Measurements from ENCODE around the gene GPC6.

The GPC6 gene

DNA sequence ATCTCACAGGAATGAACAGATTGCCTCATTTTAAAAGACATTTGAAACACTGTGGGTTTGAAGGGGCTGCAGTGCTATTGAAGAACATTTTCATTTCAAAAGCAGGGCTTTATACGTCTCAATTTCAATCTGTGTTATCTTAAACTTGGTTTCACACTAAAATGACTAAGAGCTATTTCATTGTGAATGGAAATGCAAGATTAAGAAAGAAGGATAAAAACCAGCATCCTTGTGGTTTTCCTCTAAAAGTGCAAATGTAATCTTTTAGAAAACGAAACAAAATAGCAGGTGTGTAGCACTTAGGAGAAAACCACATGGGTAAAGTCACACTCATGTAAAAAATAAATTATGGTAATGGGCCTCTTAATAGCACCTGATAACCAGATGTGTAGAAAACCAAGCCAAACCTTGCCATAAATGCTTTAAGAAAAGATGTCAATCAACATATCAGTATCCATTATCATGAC, 397.7 kb downstream of the GPC6 start:
- no peak for DNase-seq

DNA sequence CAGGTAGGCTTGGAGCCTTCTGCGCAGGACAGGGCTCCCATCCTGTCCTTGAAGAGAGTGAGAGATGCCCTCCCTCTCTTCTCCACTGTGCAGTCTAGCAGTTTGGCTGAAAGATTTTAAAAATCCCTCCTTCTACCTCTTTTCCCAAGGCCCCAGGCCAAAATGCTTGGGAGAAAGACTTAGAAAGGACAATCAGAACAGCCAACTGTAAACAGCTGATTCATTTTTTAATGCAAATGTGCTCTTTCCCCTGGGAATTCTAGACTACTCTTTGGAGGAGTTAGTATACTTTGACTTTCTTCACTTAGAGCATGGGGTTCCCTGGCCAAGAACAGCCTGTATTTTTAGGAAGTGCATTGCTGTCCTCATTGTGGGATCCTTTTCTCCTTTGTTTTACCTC, 398.9 kb downstream of the GPC6 start:
- DNase-seq, result no peak

DNA sequence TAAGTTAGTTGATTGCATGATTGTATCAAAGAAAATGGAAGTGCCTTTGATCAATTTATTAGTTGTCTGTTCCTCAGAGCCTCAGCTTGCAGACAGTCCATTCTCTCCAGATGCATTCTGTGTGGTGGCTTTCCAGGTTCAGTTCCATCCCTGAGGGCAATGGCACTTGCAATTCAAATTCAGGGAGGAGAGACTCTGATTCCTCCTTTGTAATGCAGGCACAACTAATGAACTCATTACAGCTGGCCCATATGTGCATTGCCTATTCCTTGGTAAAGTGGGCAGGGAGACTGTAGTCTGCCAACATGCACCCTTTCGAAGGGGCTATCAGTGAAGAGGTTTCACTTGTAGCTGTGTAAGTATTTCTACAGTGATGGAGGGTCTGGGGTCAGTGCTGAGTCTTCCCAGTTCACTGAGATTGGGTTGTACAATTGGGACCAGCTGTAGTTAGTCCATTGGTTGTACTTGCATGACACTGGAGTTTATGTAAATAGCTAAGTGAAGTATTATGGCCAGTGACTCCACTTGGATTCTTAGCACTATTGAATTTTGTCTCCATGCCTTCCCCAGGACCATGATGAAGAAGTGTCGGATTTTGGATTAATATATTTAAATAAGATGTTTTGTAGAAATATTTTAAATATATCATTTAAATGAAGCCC, 401.7 kb downstream of the GPC6 start:
- DNase-seq, result no peak

DNA sequence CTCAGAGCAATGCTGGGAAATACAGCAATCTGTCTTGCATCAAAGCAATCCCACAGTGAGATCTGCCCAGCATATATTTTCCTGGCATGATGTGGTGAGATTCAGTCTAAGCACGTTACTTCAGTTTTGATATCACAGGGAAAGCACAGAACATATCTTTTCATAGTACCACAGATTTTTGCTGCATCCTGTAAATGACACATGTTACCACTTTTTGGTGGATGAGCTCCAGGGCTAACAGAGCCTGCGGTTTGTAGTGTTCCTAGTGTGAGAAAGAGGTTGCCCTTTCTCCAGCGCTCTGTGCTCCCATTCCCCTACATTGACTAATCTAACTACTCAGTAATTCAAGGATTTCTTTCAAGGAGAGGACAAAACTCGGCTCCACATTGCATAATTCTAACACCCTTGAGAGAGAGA, 409.0 kb downstream of the GPC6 start:
- no peak for DNase-seq

DNA sequence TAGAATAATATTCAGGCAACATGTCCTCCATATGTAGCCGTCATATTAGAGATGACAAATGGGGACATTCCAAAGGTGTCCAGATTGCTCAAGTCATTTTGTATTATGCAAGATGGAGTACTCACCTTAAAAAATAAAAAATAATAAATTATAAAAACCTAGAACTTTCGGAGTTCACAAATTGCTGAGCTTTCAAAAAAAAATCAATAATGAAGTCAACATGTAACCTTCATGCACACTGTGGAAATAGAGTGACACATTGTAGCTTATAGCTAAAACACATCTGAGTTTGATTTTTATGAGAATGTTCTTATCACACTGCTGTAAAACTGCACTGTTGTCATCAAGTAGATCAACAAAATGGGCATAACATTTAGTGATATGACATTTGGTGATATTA, 411.2 kb downstream of the GPC6 start:
- no peak for DNase-seq

DNA sequence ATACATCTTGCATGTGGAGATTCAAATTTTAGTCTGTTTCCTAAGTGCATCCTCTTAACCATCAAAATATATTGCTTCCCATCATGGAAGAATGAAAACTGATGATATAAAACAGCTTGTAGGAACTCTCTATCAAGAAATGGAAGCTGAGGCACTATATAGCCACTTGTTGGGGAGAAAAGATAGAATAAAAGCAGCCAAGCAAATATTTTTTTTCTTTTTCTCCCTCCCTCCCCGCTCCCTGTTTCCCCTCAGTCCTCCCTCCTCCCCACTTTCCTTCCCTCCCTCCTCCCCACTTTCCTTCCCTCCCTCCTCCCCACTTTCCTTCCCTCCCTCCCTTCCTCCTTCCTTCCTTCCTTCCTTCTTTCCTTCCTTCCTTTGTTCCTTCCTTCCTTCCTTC, 413.8 kb downstream of the GPC6 start:
- DNase-seq, result no peak

DNA sequence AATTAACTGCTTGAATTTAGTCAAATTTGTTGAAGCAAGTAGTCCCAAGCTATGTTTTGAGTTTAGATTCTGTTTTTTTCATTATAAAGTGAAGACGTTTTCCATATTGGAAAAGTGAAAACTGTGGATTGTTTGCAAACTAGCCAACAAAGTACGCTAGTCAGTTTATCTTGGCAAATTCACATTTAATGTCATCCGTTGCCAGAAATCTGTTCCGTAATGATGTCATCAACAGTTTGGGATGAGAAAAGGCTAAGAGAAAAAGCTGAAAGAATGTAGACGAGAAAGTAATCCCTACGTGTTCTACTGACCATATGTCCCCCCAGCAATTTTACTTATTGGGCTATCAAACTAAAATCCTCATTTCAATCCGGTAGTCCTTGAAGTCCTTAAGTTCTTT, 419.6 kb downstream of the GPC6 start:
- DNase-seq, result no peak

DNA sequence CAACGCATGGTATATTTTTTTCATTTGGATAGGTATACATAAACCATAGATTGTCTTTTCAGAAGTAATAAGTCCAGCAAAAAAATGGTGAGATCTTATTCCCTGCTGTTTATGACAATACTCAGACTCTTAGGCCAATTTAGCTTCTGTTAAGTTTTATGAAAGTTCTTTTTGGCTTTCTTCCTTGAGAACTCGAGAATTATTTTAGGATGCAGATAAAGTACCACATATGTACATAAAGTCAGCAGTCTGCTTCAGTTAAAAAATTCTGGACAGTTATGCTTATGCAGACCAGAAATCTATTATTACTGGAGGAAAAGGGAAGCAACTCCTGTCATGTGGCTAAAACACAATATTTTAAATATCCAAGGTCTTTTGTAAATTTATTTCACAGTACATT, 422.9 kb downstream of the GPC6 start:
- no peak for DNase-seq

DNA sequence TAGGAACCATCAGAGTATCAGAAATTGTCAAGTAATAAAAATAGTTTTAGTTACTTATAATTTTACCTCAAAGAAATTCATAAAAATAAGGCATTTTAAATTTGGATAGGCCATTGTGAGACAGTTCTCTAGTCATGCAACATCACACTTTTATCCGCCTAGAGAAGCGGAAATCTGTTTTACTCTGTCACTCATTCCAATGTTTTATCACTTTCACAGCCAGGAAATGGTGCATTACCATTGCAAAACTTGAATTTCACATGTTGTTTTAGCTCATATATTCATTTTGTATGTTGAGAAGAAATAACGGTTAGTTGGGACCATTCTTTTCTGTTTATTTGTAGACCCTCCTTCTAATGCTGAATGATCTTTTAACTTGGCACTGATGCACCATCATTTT, 427.2 kb downstream of the GPC6 start:
- no peak for DNase-seq

DNA sequence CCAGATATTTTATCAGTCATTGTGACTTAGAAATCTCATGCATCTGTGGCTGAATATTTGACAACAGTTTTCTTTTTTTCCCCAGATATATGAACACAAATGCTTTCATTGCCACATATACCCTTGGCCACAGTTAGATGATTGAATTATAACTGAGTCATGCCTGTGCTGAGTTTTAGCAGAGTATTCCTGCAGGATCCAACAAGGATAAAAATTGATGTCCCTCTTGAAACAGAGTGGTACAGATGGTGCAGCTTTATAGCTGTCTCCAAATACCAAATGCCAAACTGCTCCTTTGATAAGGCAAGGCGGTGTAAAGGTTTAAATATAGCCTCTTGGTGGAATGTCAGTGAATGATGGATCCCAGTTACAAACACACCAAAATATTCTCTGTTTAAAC, 428.5 kb downstream of the GPC6 start:
- no peak for DNase-seq

DNA sequence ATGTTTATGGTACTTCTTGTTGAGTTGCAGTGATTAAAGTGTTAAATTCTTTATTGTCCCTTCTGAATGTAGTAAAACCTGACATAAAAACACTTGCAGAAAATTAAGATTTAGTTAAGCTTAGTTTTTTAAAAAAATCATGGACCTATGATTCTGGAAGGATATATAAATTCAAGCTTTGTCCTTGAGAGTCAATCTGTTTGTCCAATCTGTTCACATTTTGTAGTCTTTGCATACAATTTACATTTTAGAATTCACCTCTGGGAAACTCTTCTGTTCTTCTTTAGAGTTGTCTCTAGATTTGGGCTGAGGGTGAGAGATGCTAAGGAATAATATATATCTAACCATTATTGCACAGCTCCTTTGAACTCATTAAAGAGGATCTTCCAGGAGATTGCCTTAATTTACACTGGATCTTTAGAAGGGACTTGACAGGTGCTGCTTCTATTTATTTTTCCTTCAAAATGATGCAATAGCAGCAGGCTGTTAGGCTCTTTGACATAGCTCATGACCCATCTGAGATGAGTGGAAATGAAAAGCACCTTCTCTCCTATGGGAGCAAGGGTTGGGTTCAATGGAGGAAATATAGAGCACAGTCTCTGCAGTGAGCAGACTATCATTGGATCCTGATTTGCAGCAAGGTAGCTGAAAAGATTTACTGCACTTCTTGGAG, 433.9 kb downstream of the GPC6 start:
- DNase-seq, result no peak

DNA sequence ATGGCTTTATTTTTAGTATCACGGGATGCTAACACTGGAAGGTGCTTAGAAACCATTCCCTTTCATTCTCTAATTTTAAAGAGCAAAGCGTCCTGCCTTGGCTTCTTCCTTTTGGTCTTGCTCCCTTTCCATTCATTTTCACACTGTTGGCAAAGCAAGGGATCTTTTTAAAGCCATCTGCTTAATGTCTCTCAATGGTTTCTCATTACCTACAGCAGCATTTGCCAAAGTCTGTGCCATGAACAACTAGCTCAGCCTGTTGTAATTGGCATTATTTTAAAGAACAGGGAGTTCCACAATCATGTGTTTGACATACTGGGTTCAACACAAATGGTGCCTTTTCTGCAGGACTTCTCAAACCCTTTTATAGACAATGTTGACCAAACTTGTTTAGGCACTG, 444.3 kb downstream of the GPC6 start:
- no peak for DNase-seq

DNA sequence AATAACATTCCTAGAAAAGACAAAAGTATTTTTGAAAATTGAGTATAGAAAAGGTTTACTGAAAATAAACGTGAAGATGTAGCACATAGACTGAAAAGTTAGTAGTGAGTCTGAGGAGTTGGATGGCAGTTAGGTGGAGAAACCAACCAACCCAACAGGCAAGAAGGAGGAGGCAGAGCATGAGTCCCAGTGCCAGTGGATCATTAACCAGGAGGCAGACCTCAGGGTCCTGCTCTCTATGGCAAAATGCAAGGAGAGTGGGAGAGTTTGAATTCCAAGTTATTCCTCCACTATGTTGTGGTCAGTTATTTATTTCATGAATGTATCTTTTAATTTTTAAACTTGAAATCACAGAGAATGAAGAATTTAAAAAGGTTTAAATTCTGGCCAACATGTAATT, 446.4 kb downstream of the GPC6 start:
- no peak for DNase-seq

DNA sequence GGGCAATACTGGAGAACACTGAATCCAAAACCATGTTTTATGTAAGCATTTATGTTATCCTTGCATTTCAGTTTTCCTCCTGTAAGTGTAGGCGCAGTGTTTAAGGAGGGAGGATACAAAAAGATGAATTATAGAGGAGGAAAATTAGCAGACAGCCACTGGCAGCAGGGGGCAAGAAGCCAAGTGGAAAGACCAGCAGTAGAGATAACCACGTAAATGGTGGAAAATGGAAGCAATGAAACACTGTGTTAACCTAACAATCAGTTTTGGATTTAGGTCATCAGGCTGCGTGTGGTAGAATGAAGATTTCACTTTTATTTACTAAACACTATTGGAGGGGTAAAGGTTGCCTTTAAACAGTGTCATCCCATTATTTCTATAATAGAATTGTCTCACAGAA, 447.3 kb downstream of the GPC6 start:
- DNase-seq, result no peak

DNA sequence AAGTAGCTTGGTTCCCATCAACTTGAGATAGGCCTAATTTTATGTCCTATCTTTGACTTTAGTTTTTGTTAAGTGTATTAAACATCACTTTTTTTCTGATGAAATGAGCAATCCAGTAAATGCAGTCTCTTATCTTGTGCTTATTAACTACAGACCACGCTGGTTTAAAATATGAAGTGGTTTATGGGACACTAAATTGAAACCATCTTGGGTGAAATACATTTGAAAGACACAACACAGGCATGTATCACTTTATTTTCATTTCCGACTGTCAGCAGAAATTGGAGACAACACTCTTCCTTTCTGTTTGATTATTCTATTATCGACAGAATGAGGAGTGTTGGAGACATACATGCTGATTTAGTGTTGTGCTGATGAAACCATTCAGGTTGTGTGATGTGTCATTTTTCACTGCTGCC, 447.7 kb downstream of the GPC6 start:
- DNase-seq, result no peak

DNA sequence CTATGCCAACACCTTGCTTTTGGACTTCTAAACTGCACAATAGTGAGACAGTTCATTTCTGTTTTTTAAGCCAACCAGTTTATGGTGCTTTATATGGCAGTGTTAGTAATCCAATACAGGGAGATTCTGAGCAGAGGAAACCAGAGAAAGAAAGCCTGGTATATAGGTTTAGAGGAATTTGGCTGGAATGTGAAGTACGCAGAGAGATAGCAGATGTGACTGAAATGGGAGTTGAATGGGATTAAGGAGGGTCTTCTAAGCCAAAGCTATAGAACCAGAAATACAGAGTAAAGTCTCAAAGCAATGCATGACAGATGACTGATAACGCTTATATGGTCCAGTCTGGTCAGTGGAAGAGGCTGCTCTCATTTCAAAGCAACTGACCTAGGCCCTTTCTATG, 453.7 kb downstream of the GPC6 start:
- DNase-seq, result no peak

DNA sequence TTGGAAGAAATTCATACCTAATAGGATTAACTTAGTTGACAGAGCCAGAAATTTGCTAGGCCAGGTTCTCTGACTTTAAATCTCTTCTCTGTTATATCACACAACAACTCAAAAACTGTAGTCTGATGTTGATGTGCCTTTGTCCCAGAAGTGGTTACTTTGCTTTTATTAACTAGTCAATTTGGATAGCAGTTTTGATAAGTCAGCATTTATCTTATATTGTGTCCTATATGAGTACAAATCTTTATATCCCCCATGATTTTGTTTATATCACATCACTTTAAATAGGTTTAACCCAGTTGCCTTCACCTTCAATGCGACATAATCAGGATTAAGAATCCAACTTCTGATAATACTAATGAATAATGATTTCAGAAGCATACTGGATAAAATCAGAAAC, 459.3 kb downstream of the GPC6 start:
- DNase-seq, result no peak

DNA sequence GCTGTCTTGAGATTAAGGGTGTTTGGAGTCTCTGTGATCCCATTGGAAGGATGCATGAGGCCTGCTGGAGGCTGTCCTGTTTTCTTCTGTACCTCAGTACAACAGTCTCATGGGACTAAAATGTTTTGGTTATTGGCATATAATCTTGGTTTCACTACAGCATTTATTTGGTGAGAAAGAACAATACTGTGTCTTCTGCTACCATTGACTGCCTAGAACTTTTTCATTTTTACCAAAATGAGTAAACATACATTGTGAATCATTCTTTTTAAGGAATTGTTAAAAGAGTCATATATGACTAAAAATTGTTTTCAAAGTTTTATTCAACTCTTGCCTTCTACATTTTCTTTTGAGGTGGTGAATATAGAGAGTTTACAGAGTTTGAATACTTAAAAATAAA, 459.8 kb downstream of the GPC6 start:
- no peak for DNase-seq

DNA sequence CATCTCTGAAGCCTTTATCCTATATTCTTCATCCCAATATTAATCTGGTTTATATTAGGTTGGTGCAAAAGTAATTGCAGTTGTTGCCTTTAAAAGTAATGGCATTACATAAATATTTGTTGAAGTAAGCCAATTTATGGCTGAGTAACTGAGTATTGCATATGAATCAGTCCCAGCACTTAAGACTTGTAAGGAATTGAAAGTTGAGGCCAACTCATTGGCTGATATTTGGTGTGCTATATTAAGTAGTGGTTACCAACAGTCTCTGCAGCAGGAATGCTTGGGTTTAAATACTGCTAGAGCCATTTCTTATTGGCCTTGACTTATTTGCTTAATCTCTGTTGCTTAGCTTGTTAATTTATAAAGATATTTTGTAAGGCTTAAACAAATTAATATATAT, 460.7 kb downstream of the GPC6 start:
- DNase-seq, result no peak

DNA sequence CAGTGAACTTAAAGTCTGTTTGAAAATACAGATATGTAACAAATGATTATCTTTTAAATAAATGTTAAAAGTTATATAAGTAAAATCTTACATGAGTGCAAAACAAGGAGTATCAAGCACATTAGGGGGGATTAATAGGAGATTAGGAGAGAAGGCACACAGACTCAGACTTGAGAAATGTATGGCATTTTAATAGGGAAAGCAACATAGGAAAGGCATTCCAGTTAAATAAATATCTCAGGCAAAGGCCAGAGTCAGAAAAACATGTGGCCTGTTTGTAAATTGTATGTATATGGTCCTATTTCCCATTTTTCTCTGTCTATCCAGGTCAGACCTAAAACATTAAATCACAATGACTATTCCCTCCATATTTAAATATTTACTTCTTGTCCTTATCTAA, 462.7 kb downstream of the GPC6 start:
- no peak for DNase-seq

DNA sequence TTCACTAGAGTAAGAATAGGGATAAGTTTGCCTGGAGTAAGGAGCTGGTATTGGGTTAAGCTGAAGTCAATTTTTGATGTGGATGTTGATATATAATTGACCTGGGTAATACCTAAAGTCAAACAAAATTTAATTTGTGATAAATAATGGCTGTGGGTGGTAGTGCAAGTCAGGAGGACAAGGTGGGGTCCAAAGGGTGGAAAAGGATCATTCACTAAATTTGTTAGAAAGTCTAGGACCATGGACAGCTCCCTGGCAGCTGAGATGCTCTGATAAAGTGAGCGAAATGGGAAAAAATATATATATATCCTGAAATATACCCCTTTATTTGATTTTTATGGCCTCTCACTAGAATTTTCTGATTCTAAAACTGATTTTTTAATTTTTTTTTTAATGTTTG, 463.5 kb downstream of the GPC6 start:
- DNase-seq, result no peak

DNA sequence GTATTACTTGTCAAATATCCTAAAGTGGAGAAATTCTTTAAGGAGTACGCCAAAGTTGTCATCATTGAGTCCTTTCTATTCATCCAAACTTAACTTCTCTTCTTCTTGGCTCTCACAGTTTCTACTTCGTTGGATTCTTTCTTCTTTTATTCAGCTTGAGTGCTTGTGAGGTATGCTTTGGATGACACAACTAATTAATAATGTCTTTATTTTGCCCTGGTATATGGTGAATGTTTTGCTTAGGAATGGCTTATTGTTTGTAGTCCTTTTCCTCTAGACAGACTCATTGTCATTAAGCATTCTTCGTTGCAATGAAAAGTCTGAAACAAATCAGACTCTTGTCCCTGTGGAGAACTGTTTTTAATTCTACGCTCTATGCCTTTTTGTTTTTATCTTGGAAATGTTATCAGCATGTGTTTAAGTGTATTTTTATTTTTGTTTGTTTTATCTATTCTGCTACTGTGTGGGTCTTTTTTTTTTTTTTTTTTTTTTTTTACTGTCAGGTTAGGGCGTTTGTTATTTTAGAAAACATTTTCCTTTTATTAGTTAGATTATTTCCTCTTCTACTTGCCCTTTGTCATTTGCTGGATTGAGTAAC, 471.5 kb downstream of the GPC6 start:
- no peak for DNase-seq

DNA sequence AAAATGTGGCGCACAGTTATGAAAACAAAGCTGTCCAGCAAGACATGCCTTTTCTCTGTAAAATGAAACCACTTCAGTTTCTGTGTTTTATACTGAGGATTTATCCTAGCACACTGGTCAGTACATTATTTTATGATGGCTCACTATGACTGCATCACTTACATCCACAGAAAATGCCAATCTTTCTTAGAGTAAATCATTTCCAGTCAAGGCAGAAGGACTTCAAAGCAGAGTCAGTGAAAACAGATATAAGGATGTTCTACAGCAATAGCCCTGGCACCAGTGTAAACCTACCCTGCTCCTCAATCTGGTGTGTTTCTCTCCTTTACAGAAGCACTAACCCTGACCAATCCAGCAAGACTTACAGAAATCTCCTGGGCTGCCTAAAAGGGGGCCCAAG, 473.5 kb downstream of the GPC6 start:
- DNase-seq, result no peak

DNA sequence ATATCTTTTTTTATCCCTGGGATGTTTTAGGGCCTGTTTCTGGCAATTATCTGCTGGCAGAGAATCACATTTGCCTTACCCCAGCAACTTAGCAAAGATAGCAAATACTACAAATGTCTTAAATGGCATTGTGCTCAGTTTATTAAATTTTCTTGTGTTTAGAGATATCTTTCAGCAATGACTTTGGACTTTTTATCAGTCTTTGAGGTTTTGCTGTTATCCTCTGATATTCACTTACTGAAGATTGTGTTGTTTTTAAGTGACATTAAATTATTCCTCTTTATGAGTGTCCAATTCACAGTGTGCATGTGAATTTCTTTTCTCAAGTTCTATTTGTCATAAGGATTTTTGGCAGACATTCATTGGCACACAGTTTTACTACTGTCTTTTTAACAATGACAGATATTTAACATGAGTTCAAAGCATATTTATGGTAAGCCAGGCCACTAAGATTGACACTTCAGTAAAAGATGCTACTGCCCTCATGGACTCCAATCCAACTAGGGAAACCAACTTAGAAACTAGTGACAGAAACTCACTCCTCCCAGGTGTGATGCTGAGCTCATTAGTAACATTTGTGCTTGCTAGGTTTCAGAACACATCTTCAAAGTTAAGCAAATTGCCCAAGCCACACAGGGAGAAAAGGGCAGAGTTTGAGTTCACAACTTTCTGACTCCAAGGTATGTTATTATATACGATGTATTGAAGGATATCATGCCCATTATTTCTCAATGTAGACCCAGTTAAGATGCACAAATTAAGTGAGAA, 481.9 kb downstream of the GPC6 start:
- no peak for DNase-seq

All from CD4-positive, alpha-beta T cell treated with Interleukin-4 for 4 hours (primary cell).